GM19438 (cell line): ENCODE measurements around the gene HIVEP2.
A peak's percentile ranks its signal among the peaks of the same experiment; 100 is the strongest.

Experiments used
- ATAC-seq: cut with Tn5 transposase; IDR thresholded peaks from one replicate; pipeline ENCODE4 v1.9.1; 2021; ENCODE audit warnings: low read depth; ENCODE audit not compliant: unreplicated experiment

Gene HIVEP2

GRCh38 chr6:142896732-142897131 is 48.2 kb downstream of the HIVEP2 start:
- ATAC-seq: no peak

DNA sequence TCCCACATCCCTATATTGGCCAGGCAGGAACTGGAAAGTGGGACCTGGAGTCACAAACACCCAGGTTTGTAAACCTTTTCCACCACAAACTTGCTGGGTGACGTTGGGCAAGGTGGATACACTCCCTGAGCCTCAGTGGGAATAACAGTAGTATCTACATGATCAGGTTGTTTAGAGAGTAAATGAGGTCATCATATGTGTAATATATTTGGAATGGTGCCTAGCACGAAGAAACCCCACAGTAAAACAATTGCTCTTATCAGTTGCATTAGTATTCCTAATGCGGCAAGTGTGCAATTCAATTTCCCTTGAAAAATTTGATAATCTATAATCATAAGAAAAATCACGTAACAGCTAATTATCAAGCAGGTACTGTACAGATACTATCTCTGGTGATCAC is 51.9 kb downstream of the HIVEP2 start:
- no peak for ATAC-seq

- ATAC-seq: no peak
Measured at GRCh38 chr6:142892254-142893021, 52.5 kb downstream of the HIVEP2 start.

DNA sequence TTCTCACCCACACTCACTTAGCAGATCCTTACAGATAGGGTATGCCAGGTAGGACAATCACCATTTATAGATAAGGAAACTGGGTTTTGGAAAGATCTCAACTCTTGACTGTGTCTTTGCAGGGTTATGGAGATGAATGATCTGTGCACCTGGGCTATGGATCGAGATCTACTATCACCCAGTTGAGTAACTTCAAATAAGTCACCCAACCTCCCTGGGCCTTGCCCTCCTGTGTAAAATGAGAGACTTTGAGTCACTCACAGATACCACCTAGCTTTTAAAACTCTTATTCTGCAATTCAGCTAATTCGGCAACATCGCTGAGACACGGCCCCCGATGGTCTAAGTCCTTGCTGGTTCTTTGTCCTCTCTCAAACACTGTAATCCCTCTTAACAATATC is 53.5 kb downstream of the HIVEP2 start:
- ATAC-seq: no peak

- no peak for ATAC-seq
Measured at GRCh38 chr6:142888456-142888855, 56.5 kb downstream of the HIVEP2 start.

DNA sequence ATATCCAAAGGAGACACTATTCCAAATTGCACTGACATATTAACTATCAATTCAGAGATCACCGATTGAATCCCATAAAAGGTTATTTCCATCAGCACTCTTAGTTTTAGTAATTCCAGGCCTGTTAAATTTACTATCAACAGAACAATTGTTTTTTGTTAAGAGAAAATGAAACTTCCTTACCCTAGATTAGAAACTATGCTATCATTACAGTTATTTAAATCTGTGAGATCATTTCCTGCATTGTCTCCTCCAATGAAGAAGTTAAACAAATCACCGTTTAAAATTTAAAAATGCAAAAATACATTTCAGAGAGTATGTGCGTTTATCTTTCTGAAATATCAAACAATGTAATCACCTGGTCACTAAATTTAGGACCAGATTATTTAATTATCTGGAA is 57.5 kb downstream of the HIVEP2 start:
- no peak for ATAC-seq

- peak; percentile 67 for ATAC-seq
Measured at GRCh38 chr6:142886431-142887170, 58.4 kb downstream of the HIVEP2 start.

- ATAC-seq: peak; percentile 61
Measured at GRCh38 chr6:142885182-142885867, 59.7 kb downstream of the HIVEP2 start.

DNA sequence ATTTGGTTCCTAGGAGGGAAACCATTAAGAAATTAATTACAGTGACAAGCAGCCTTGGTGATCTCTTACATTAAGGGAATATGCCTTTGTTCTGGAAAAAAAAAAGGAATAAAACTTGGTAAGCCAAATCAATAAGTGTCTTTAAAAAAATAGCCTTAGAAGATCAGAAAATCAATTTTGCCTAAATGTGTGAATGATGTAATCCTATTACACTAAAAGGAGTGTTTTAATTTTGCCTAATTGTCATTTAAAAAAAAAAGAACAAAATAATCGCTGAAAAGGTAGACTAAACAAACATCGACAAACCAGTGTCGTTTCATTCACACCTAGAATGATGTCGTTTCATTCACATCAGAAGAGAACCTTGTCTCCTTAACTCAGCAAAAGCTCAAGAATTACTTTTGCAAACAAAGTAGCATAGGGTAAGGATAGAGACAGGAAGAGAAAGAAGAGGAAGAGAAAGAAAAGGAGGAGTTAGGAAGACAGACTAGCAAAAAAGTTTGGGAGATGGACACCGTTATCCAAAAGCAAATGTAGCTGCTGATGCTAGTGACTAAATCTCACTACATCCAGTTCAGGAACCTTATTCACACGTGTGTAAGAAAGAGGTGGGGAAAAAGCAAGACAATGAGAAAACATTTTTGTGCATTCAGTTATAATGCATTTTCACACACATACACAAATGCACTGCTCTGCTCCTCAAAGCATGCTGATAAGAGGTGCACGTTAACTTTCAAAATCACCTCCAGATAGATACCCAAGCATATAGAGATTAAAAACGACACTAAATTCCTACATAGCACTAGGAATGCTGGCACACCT is 60.6 kb downstream of the HIVEP2 start:
- no peak for ATAC-seq

GRCh38 chr6:142883011-142883410 is 62.0 kb downstream of the HIVEP2 start:
- no peak for ATAC-seq

GRCh38 chr6:142881761-142882160 is 63.2 kb downstream of the HIVEP2 start:
- ATAC-seq: no peak

GRCh38 chr6:142881290-142881689 is 63.7 kb downstream of the HIVEP2 start:
- ATAC-seq: no peak

DNA sequence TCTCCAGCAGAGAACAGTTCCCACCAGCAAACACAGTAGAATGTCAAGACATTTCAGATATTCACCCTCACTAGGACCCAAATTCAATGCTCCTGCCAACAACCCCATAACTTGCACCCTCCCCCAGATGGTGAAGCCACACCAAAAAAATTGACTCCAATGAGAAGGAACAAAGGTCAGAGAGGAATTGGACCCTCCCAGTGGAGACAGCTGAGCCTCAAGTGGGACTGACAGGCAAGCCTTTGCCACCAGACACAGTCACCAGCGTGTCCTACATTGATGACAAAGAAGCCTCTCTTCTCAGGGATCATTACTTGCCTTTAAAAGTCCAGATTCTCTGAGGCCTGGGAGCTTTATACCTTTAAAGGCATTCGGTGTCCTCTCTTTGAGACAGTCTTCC is 64.8 kb downstream of the HIVEP2 start:
- no peak for ATAC-seq

GRCh38 chr6:142879527-142879926 is 65.4 kb downstream of the HIVEP2 start:
- no peak for ATAC-seq

DNA sequence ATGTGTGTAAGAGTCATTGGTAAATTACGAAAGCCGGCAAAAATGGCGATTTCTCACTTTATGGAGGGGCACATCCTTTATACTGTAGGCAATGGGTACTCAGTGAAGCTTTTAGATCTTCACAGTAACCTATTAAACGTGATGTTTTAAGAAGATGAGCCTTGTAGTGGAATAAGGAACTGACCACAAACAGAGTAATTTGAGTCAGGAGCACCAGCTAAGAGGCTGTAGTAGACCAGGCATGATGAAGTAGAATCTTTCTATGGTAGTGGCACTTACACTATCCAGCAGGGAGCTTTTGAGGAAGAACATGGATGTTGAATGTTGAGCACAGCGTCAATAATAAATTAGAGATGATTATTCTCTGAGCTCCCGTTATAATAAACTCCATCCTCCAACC is 65.9 kb downstream of the HIVEP2 start:
- no peak for ATAC-seq

GRCh38 chr6:142878407-142878806 is 66.6 kb downstream of the HIVEP2 start:
- no peak for ATAC-seq

DNA sequence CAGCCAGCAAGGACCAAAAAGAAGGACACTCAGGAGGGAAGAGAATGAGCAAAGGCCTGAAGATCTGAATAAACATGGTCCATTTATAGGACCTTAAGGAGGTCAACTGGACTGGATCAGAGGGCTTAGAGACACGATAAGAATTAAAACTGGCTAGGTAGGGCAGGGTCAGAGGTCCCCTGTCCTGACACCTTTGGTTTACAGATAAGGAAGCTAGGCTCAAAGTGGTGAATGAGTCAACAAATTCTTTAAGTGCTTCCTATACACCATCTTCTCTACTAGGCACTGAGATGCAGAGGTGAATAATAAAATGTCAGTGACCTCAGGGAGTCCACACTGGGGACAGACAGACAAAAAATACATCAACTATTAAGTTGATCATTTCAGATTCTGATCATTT is 70.3 kb downstream of the HIVEP2 start:
- ATAC-seq: no peak

DNA sequence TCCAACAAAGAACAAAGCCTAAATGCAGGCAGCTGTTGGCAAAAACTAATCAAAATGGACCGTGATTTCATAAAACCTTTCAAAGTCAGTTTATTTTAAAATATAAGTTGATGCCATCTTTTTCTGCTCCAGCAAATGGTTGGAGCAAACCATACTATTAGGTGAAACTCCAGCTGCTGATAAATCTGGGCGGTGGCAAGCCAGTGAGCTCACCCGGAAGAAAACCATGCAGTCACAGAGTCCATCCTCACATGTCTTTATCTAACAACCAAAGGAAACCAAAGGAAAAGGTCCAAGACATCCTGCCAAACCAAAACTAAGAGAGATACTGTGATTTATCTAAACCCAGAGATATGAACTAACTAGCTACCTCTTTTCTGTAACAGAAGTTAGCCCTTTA is 72.6 kb downstream of the HIVEP2 start:
- ATAC-seq: no peak

GRCh38 chr6:142871910-142872331 is 73.1 kb downstream of the HIVEP2 start:
- ATAC-seq: peak; percentile 95

DNA sequence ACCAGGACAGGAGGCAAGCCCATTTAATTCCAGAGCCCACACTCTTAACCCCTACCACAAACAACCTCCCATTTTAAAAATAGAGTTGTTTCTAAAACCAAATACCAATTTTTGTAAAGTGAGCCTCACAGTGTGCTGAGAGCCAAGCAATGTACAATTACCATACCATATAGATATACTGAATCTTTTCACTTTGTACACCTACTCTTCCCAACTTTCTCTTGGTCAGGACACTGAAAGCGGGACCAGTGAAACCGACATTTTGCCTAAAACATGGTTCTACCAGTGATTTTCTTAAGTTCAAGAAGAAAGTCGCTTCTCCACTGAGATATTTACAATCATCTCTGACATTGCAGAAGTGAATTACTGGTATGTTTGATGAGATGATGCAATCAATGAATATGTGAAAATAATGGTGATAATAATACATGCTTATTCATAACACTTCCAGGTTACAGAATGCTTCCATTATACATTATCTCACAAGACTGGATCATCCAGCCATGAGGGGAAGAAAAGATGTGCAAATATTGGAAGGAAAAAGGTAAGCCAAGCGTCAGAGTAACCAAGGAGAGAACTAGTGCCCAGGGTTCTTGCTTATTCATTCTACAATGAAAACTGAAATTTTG is 74.1 kb downstream of the HIVEP2 start:
- no peak for ATAC-seq
